Lower leg skin (tissue), 3 donors: ENCODE measurements around the gene EHD2.

Experiments used
- CTCF ChIP-seq, 3 donors: fragments of 450-650 bp; IDR thresholded peaks; one replicate each; pipeline ENCODE4 v1.5.1; 2016; ENCODE audit warnings: antibody characterized with exemption in 3 of 3, mild to moderate bottlenecking in 3 of 3, moderate library complexity in 2 of 3
- POLR2A ChIP-seq, 2 donors: fragments of 450-650 bp; IDR thresholded peaks; one replicate each; pipeline ENCODE4 v1.6.1; 2016 to 2017; ENCODE audit warnings: antibody characterized with exemption in 2 of 2, mild to moderate bottlenecking in 1 of 2, moderate library complexity in 1 of 2

GRCh38 chr19:47663911-47664771 lies 49.1 kb upstream of the EHD2 start:
- TF ChIP-seq CTCF (IDR thresholded peaks at IDR 0.05) (no peak), POLR2A (IDR thresholded peaks at IDR 0.05) (no peak)
